Liver (tissue), 9 donors: ENCODE measurements around the gene RBMS3. TPM values are rescaled to one million over a fixed set of nuclear protein-coding genes. Genes with fewer than 3 reads are reported as not detected.
A peak's percentile ranks its signal among the peaks of the same experiment; 100 is the strongest.

Experiments
- DNase-seq: peaks from one replicate; pipeline ENCODE4 v3.0.0-alpha.2; 2017; ENCODE audit warnings: low spot score
- H3K27ac ChIP-seq, 2 donors: one replicate each; pipeline ENCODE4 v1.7.0; 2013; ENCODE audit warnings: inconsistent platforms in 2 of 2, low read length in 2 of 2, control low read depth in 1 of 2, low read depth in 1 of 2, mild to moderate bottlenecking in 1 of 2
- H3K27me3 ChIP-seq, 4 donors: one replicate each; pipeline versions ENCODE4 v1.6.1 to v1.7.0; 2013; ENCODE audit warnings: low read length in 3 of 4, inconsistent platforms in 1 of 4, mild to moderate bottlenecking in 1 of 4, moderate library complexity in 1 of 4; ENCODE audit not compliant: control insufficient read depth in 4 of 4, insufficient read depth in 4 of 4
- H3K36me3 ChIP-seq, 4 donors: one replicate each; pipeline versions ENCODE4 v1.6.1 to v1.7.0; 2013; ENCODE audit warnings: low read length in 3 of 4, mild to moderate bottlenecking in 3 of 4, low read depth in 1 of 4, moderate library complexity in 1 of 4; ENCODE audit not compliant: control insufficient read depth in 4 of 4, insufficient read depth in 3 of 4
- H3K4me1 ChIP-seq, 4 donors: one replicate each; pipeline versions ENCODE4 v1.6.1 to v1.7.0; 2013; ENCODE audit warnings: low read length in 3 of 4, mild to moderate bottlenecking in 3 of 4, moderate library complexity in 1 of 4; ENCODE audit not compliant: control insufficient read depth in 4 of 4, insufficient read depth in 4 of 4
- H3K4me3 ChIP-seq, 3 donors: one replicate each; pipeline versions ENCODE4 v1.6.1 to v1.7.0; 2013; ENCODE audit warnings: low read length in 3 of 3, control low read depth in 1 of 3, low read depth in 1 of 3, mild to moderate bottlenecking in 1 of 3
- H3K9ac ChIP-seq, 2 donors: one replicate each; pipeline ENCODE4 v1.7.0; 2013; ENCODE audit warnings: low read length in 2 of 2, mild to moderate bottlenecking in 2 of 2, moderate library complexity in 2 of 2, control low read depth in 1 of 2, low read depth in 1 of 2
- H3K9me3 ChIP-seq, 4 donors: one replicate each; pipeline versions ENCODE4 v1.6.1 to v1.7.0; 2013; ENCODE audit warnings: low read length in 3 of 4; ENCODE audit not compliant: control insufficient read depth in 4 of 4
- ATF3 ChIP-seq: IDR thresholded peaks from 2 replicates; pipeline ENCODE4 v1.6.1; 2016; ENCODE audit warnings: antibody characterized with exemption
- CTCF ChIP-seq: fragments of 150-350 bp; IDR thresholded peaks from 2 replicates; pipeline ENCODE4 v1.5.1; 2017; ENCODE audit warnings: improper control_type of control experiment, low read depth, low read length; ENCODE audit not compliant: missing input control
- FOXA1 ChIP-seq: IDR thresholded peaks from 2 replicates; pipeline ENCODE4 v1.6.1; 2016; ENCODE audit warnings: antibody characterized with exemption
- GABPA ChIP-seq, 2 donors: IDR thresholded peaks in 1 of 2; conservative IDR thresholded peaks in 1 of 2; 2 replicates each; pipeline ENCODE4 v1.6.1; 2016; ENCODE audit warnings: antibody characterized with exemption in 2 of 2, mild to moderate bottlenecking in 1 of 2, moderate library complexity in 1 of 2
- HNF4A ChIP-seq, 2 donors: conservative IDR thresholded peaks; 2 replicates each; pipeline ENCODE4 v1.6.1; 2016; ENCODE audit warnings: antibody characterized with exemption in 2 of 2, mild to moderate bottlenecking in 2 of 2
- HNF4G ChIP-seq: IDR thresholded peaks from 2 replicates; pipeline ENCODE4 v1.6.1; 2016; ENCODE audit warnings: antibody characterized with exemption
- MAX ChIP-seq: IDR thresholded peaks from 2 replicates; pipeline ENCODE4 v1.6.1; 2016; ENCODE audit warnings: antibody characterized with exemption
- NR2F2 ChIP-seq: IDR thresholded peaks from 2 replicates; pipeline ENCODE4 v1.6.1; 2016; ENCODE audit warnings: antibody characterized with exemption
- RAD21 ChIP-seq, 2 donors: IDR thresholded peaks; 2 replicates each; pipeline ENCODE4 v1.6.1; 2016; ENCODE audit warnings: antibody characterized with exemption in 2 of 2, mild to moderate bottlenecking in 2 of 2
- RXRA ChIP-seq, 2 donors: IDR thresholded peaks; 2 replicates each; pipeline ENCODE4 v1.6.1; 2017 to 2018; ENCODE audit warnings: antibody characterized with exemption in 2 of 2, mild to moderate bottlenecking in 1 of 2
- SP1 ChIP-seq: IDR thresholded peaks from 2 replicates; pipeline ENCODE4 v1.6.1; 2018; ENCODE audit warnings: antibody characterized with exemption, mild to moderate bottlenecking
- TAF1 ChIP-seq: conservative IDR thresholded peaks from 2 replicates; pipeline ENCODE4 v1.6.1; 2016; ENCODE audit warnings: antibody characterized with exemption, mild to moderate bottlenecking
- YY1 ChIP-seq: IDR thresholded peaks from 2 replicates; pipeline ENCODE4 v1.6.1; 2016; ENCODE audit warnings: antibody characterized with exemption, mild to moderate bottlenecking
- WGBS: extraction: QIAGEN DNeasy Blood & Tissue Kit; methylation state at CpG from one replicate; pipeline ENCODE4 v1.1.7; 2013; 5-methylcytosine and 5-hydroxymethylcytosine counted together
- polyA plus RNA-seq, 2 donors: library from polyadenylated mRNA; stranded (reverse) in 1 of 2; unstranded in 1 of 2; fragments of 200-250 nt in 1 of 2; fragments of >200 nt in 1 of 2; fragmentation: Nextera tagmentation in 1 of 2; extraction: Ambion mirVana in 1 of 2; gene quantifications; one replicate each; pipeline versions ENCODE4 v1.2.1 to v1.2.3, GENCODE V29; 2013 to 2015
- total RNA-seq, 2 donors: library from RNA; depleted of rRNA; stranded (reverse); fragments of >200 nt; gene quantifications; one replicate each; pipeline ENCODE4 v1.2.3, GENCODE V29; 2014
- TF ChIP-seq, protein P1 (sequence below): IDR thresholded peaks from 2 replicates; pipeline ENCODE4 v1.6.1; 2016; ENCODE audit warnings: antibody characterized with exemption
- TF ChIP-seq, protein P2 (sequence below): IDR thresholded peaks from 2 replicates; pipeline ENCODE4 v1.6.1; 2016; ENCODE audit warnings: antibody characterized with exemption, mild to moderate bottlenecking
- donor health status: healthy.
- donor health status: healthy.
- donor health status: healthy.
- donor health status: healthy.
- donor health status: healthy.

The RBMS3 gene
- total and polyA plus RNA-seq, 4 donors: 1.2 to 14.9 (median 9.3) TPM

DNA sequence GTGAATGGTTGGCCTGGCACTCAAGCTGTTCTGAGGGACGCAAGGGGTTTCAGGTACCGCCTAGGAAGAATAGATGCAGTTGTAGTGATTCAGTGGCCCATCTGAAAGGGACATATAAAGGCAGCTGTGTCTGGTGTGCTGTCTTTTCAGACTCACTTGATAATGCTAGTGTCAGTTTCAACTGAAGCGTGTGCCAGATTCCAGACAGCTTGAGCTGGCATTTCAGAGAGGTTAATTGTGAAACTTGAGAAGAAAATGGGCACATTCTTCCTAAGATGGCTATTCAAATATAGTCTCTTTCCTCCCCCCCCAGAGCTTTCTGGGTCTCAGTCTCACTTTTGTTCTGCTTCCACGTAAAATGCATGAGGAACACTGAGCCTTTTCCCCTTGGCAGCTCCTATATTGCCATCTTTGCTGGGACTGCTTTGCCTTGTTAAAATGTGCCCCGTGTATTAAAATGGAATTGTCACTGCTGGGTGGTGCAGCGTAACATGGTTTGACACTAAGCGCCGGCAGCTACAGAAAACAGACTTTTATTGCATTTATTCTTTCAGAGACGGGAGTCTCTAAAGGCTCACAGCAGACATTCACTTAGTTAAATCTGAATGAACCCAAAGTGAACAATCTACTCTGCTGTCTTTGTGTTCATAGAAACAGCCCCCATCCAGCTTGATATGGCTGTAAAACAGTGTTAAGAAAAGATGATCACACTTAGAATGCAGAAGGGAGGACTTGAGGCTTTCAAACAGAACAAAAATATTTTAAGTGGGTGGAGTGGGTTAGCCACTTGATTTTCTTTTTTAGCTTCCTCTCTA, 478.7 kb downstream of the RBMS3 start:
- no peak for DNase-seq
- H3K27ac ChIP-seq: peak overlapping the region; percentile 70 to 74
- no peak for TF ChIP-seq RAD21 (IDR thresholded peaks at IDR 0.05)
- TF ChIP-seq MAX: no peak
- no peak for TF ChIP-seq RXRA (IDR thresholded peaks at IDR 0.05)
- no peak for TF ChIP-seq CTCF
- TF ChIP-seq YY1: peak; percentile 27
- TF ChIP-seq TAF1: peak; percentile 23
- TF ChIP-seq, protein P1, sequence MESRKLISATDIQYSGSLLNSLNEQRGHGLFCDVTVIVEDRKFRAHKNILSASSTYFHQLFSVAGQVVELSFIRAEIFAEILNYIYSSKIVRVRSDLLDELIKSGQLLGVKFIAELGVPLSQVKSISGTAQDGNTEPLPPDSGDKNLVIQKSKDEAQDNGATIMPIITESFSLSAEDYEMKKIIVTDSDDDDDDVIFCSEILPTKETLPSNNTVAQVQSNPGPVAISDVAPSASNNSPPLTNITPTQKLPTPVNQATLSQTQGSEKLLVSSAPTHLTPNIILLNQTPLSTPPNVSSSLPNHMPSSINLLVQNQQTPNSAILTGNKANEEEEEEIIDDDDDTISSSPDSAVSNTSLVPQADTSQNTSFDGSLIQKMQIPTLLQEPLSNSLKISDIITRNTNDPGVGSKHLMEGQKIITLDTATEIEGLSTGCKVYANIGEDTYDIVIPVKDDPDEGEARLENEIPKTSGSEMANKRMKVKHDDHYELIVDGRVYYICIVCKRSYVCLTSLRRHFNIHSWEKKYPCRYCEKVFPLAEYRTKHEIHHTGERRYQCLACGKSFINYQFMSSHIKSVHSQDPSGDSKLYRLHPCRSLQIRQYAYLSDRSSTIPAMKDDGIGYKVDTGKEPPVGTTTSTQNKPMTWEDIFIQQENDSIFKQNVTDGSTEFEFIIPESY: no peak
- no peak for TF ChIP-seq NR2F2
- no peak for TF ChIP-seq HNF4A (conservative IDR thresholded peaks at IDR 0.05)
- no peak for TF ChIP-seq SP1
- TF ChIP-seq, protein P2, sequence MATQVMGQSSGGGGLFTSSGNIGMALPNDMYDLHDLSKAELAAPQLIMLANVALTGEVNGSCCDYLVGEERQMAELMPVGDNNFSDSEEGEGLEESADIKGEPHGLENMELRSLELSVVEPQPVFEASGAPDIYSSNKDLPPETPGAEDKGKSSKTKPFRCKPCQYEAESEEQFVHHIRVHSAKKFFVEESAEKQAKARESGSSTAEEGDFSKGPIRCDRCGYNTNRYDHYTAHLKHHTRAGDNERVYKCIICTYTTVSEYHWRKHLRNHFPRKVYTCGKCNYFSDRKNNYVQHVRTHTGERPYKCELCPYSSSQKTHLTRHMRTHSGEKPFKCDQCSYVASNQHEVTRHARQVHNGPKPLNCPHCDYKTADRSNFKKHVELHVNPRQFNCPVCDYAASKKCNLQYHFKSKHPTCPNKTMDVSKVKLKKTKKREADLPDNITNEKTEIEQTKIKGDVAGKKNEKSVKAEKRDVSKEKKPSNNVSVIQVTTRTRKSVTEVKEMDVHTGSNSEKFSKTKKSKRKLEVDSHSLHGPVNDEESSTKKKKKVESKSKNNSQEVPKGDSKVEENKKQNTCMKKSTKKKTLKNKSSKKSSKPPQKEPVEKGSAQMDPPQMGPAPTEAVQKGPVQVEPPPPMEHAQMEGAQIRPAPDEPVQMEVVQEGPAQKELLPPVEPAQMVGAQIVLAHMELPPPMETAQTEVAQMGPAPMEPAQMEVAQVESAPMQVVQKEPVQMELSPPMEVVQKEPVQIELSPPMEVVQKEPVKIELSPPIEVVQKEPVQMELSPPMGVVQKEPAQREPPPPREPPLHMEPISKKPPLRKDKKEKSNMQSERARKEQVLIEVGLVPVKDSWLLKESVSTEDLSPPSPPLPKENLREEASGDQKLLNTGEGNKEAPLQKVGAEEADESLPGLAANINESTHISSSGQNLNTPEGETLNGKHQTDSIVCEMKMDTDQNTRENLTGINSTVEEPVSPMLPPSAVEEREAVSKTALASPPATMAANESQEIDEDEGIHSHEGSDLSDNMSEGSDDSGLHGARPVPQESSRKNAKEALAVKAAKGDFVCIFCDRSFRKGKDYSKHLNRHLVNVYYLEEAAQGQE: peak; percentile 5
- H3K9ac ChIP-seq: peak overlapping the region in 1 of 2 donors; percentile 13
- H3K4me3 ChIP-seq: no peak overlapping the region
- peaks cover 8 to 32% (median 19%) of the 10 kb centered on the region in 4 donors for H3K4me1 ChIP-seq
- no peaks in the 10 kb centered on the region for H3K36me3 ChIP-seq
- H3K27me3 ChIP-seq: no peaks in the 10 kb centered on the region
- no peaks in the 10 kb centered on the region for H3K9me3 ChIP-seq
- 87% methylated on average over 9 of the region's 9 CpGs for WGBS

DNA sequence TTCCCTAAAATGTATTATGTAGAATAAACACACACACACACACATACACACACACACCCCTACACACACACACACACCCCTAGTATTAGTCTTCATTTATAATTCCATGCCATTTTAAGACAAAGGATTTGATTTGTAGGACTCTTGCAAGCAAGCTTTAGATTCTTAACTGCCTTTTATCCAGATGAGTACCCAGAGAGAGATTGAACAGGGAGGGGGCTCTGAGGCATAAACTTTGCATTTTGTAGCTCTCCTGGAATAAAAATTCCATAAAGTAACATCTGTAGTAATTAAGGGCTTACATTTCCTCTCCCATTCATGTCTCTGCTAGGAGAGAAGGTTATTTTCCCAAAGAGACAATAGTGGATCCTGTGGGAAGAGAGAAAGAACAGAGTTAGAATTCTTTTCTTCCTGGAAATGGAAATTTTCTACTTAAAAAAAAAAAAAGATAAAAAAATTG, 479.4 kb downstream of the RBMS3 start:
- H3K9me3 ChIP-seq: no peaks in the 10 kb centered on the region
- H3K9ac ChIP-seq: no peak overlapping the region
- H3K4me1 ChIP-seq: peaks cover 8 to 32% (median 19%) of the 10 kb centered on the region in 4 donors
- no peaks in the 10 kb centered on the region for H3K27me3 ChIP-seq
- no peak overlapping the region for H3K27ac ChIP-seq
- no peak overlapping the region for H3K4me3 ChIP-seq
- no peaks in the 10 kb centered on the region for H3K36me3 ChIP-seq
- no peak for DNase-seq
- no peak for TF ChIP-seq RAD21 (IDR thresholded peaks at IDR 0.05)
- TF ChIP-seq GABPA (IDR thresholded peaks at IDR 0.05 in 1 of 2, conservative IDR thresholded peaks at IDR 0.05 in 1 of 2): no peak
- TF ChIP-seq FOXA1: no peak
- TF ChIP-seq NR2F2: no peak
- no peak for TF ChIP-seq SP1
- TF ChIP-seq ATF3: no peak
- no peak for TF ChIP-seq YY1
- no peak for TF ChIP-seq CTCF
- TF ChIP-seq HNF4G: no peak
- TF ChIP-seq TAF1: no peak
- TF ChIP-seq, protein P2: no peak
